Effector memory CD8-positive, alpha-beta T cell (primary cell): ENCODE results near the gene ZNF134.

Source experiments
- ATAC-seq: fragments of 150-1000 bp; cut with Tn5 transposase; replicated peaks from 2 replicates; pipeline ENCODE4 v1.10.0; 2021; ENCODE audit warnings: mild to moderate bottlenecking, moderate library complexity
- DNase-seq, 3 experiments: peaks; one replicate each; pipeline ENCODE4 v3.0.0; 2021
- H3K27ac Mint-ChIP-seq, 2 donors: one replicate each; pipeline ENCODE4 v1.8.0; 2022; ENCODE audit warnings: mild to moderate bottlenecking in 2 of 2, mixed read lengths in 2 of 2, moderate library complexity in 2 of 2
- H3K27me3 Mint-ChIP-seq, 2 donors: one replicate each; pipeline ENCODE4 v1.8.0; 2022; ENCODE audit warnings: mixed read lengths in 2 of 2
- H3K36me3 Mint-ChIP-seq: one replicate; pipeline ENCODE4 v1.8.0; 2022; ENCODE audit warnings: mild to moderate bottlenecking, moderate library complexity, mixed read lengths; ENCODE audit not compliant: insufficient read depth
- H3K4me1 Mint-ChIP-seq, 2 donors: one replicate each; pipeline ENCODE4 v1.8.0; 2022; ENCODE audit warnings: low read depth in 2 of 2, mixed read lengths in 2 of 2
- H3K4me3 Mint-ChIP-seq, 2 donors: one replicate each; pipeline ENCODE4 v1.8.0; 2022; ENCODE audit warnings: mild to moderate bottlenecking in 2 of 2, mixed read lengths in 2 of 2, moderate library complexity in 2 of 2
- H3K9me3 Mint-ChIP-seq, 2 donors: one replicate each; pipeline ENCODE4 v1.8.0; 2022; ENCODE audit warnings: mixed read lengths in 2 of 2

ZNF134 gene

GRCh38 chr19:57606931-57607330 lies 7.1 kb upstream of the ZNF134 start:
- Mint-ChIP-seq H3K27me3 (no peaks in the 10 kb centered on the region), H3K4me3 (no peak overlapping the region), H3K9me3 (peaks cover 20 to 33% of the 10 kb centered on the region in 2 donors), H3K36me3 (no peaks in the 10 kb centered on the region), H3K4me1 (no peaks in the 10 kb centered on the region), H3K27ac (no peak overlapping the region)
- ATAC-seq: no peak
- DNase-seq: no peak

- no peaks in the 10 kb centered on the region for H3K27me3 Mint-ChIP-seq
- H3K4me1 Mint-ChIP-seq: peaks cover 15 to 18% of the 10 kb centered on the region in 2 donors
- H3K9me3 Mint-ChIP-seq: peaks cover 12 to 26% of the 10 kb centered on the region in 2 donors
- no peak for DNase-seq
- peaks cover 19% of the 10 kb centered on the region for H3K36me3 Mint-ChIP-seq
- no peak for ATAC-seq
- H3K27ac Mint-ChIP-seq: no peak overlapping the region
- H3K4me3 Mint-ChIP-seq: no peak overlapping the region
Measured at GRCh38 chr19:57611113-57611512, 2.9 kb upstream of the ZNF134 start.

DNA sequence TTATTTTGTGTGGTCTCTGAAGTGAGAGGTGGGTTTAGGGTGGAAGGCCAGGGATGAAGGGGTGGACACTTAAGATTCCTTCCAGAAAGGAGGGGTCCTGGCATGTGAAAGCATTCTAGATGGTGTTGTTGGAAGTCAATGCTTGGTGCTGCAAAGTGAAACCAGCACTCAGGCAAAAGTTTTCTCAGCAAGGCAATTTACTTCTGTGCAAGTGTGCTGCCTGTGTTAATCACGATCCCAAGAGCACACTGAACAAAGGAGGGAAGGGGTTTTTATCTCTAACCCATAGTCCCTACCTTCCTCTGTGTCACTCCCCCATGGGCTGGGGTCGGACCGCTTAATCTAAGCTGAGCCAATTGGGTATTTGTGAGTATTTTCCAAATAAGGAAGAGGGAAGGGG lies 1.3 kb downstream of the ZNF134 start:
- peaks cover 21 to 31% of the 10 kb centered on the region in 2 donors for H3K4me1 Mint-ChIP-seq
- H3K4me3 Mint-ChIP-seq: peak overlapping the region; percentile 89 to 93
- H3K27me3 Mint-ChIP-seq: no peaks in the 10 kb centered on the region
- peaks cover 35 to 62% of the 10 kb centered on the region in 2 donors for H3K9me3 Mint-ChIP-seq
- DNase-seq (no peak), ATAC-seq (no peak)
- H3K27ac Mint-ChIP-seq: peak overlapping the region; percentile 53 to 89
- peaks cover 43% of the 10 kb centered on the region for H3K36me3 Mint-ChIP-seq

DNA sequence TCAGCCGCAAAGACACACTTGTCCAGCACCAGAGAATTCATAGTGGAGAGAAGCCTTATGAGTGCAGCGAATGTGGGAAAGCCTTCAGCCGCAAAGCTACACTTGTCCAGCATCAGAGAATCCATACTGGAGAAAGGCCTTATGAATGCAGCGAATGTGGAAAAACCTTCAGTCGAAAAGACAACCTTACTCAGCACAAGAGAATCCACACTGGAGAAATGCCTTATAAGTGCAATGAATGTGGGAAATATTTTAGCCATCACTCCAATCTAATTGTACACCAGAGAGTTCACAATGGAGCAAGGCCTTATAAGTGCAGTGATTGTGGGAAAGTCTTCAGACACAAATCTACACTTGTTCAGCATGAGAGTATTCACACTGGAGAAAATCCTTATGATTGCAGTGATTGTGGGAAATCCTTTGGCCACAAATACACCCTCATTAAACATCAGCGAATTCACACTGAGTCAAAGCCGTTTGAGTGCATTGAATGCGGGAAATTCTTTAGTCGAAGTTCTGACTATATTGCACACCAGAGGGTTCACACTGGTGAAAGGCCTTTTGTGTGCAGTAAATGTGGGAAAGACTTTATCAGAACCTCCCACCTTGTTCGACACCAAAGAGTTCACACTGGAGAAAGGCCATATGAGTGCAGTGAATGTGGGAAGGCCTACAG lies 6.8 kb downstream of the ZNF134 start:
- peaks cover 24 to 40% of the 10 kb centered on the region in 2 donors for H3K9me3 Mint-ChIP-seq
- no peaks in the 10 kb centered on the region for H3K27me3 Mint-ChIP-seq
- H3K4me3 Mint-ChIP-seq: no peak overlapping the region
- no peak for DNase-seq
- H3K27ac Mint-ChIP-seq: no peak overlapping the region
- ATAC-seq: no peak
- H3K4me1 Mint-ChIP-seq: peaks cover 6 to 15% of the 10 kb centered on the region in 2 donors
- H3K36me3 Mint-ChIP-seq: peaks cover 39% of the 10 kb centered on the region

GRCh38 chr19:57623091-57623490 lies 9.0 kb downstream of the ZNF134 start:
- no peak for ATAC-seq
- no peaks in the 10 kb centered on the region for H3K4me1 Mint-ChIP-seq
- H3K4me3 Mint-ChIP-seq: no peak overlapping the region
- peaks cover 12 to 24% of the 10 kb centered on the region in 2 donors for H3K9me3 Mint-ChIP-seq
- DNase-seq: no peak
- peaks cover 29% of the 10 kb centered on the region for H3K36me3 Mint-ChIP-seq
- H3K27ac Mint-ChIP-seq: no peak overlapping the region
- H3K27me3 Mint-ChIP-seq: no peaks in the 10 kb centered on the region

DNA sequence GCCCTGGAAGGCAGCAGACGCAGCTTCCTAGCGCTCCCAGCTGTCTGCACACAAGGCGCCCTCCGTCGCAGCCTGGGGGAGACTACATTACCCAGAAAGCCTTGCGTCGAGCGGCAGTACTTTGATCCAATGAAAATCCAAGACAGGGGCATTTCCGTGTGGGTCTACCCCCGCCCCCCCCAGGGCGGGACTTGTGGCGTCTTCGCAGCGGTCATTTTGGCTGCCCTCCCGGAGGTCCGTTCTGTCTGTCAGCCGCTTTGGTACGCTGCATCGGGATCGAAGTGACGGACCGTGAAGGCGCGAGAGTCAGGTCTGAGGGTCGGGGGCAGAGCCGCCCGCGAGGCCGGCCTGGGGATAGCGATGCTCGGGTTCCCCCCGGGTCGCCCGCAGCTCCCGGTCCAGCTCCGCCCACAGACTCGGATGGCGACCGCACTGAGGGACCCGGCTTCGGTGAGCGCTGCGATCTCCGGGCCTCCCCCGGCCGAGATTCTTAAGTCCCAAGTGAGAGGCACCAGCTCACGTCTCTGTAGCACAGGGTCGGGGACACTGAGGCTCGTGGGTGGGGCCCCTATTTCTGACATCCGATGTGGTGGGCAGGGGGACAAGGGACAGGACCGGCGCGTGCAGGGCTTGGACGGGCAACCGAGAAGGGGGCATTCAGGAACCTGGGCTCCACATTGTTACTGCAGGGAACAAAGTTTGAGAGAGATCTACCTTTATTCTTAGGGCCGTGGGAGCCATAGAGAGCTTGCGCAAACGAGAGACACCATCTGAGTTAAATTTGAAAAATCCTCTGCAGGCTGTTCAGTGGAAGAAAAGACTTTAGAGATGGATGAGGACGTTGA lies 19.2 kb downstream of the ZNF134 start, which contains the start of gene ZNF211:
Gene ZNF211 (plus strand): TSS at position 182 of the 845 bp plus-strand sequence. CDS start 179 bp downstream, at position 361.
- DNase-seq: peak; percentile 81 to 87 (median 83)
- H3K27ac Mint-ChIP-seq: peak within 1 kb of the TSS; percentile 90 to 97
- peak within 1 kb of the TSS; percentile 92 to 95 for H3K4me3 Mint-ChIP-seq
- peaks cover 31% of the 10 kb centered on the region for H3K36me3 Mint-ChIP-seq
- peaks cover 8 to 11% of the 10 kb centered on the region in 2 donors for H3K9me3 Mint-ChIP-seq
- H3K27me3 Mint-ChIP-seq: no peaks in the 10 kb centered on the region
- H3K4me1 Mint-ChIP-seq: peaks cover 18 to 23% of the 10 kb centered on the region in 2 donors
- peak; percentile 100 for ATAC-seq

DNA sequence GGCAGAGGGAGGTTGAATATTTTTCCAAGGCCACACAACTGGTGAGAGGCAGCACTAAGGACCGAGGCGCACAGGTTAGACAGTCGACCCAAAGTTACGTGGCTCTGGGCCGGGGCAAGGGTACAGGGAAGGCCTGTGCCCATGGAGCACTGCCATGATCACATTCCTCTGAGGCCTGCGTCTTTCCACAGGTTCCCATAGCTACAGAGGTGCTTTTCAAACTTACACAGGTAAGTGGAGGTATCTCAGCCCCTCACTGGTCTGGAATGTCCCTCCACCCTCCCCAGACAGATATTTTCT lies 19.7 kb downstream of the ZNF134 start:
- peaks cover 8 to 16% of the 10 kb centered on the region in 2 donors for H3K9me3 Mint-ChIP-seq
- peak overlapping the region; percentile 92 to 95 for H3K4me3 Mint-ChIP-seq
- ATAC-seq: no peak
- H3K4me1 Mint-ChIP-seq: peaks cover 18 to 23% of the 10 kb centered on the region in 2 donors
- peak overlapping the region; percentile 90 to 97 for H3K27ac Mint-ChIP-seq
- peaks cover 35% of the 10 kb centered on the region for H3K36me3 Mint-ChIP-seq
- H3K27me3 Mint-ChIP-seq: no peaks in the 10 kb centered on the region
- DNase-seq: no peak

DNA sequence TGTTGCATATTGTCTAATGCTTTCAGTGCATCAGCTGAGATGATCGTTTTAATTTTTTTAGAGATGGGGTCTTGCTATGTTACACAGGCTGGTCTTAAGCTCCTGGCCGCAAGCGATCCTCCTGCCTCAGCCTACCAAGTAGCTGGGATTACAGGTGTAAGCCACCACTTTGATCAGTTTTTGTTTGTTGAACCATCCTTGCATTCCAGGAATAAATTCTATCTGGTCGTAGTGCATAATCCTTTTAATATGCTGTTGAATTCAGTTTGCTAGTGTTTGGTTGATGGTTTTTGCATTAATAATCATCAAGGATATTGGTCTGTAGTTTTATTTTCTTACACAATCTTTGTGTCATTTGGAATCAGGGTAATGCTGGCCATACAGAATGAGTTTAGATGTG lies 23.3 kb downstream of the ZNF134 start:
- peaks cover 59% of the 10 kb centered on the region for H3K36me3 Mint-ChIP-seq

DNA sequence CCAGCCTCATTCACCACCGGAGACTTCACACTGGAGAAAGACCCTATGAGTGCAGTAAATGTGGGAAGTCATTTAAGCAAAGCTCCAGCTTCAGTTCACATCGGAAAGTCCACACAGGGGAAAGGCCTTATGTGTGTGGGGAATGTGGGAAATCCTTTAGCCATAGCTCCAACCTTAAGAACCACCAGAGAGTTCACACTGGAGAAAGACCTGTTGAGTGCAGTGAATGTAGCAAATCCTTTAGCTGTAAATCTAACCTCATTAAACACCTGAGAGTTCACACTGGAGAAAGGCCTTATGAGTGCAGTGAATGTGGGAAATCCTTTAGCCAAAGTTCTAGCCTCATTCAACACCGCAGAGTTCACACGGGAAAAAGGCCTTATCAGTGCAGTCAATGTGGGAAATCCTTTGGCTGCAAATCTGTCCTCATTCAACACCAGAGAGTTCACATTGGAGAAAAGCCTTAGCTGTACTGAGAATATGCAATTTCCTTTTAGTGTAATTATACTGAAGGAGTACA lies 27.7 kb downstream of the ZNF134 start:
- H3K36me3 Mint-ChIP-seq: peaks cover 40% of the 10 kb centered on the region
- H3K9me3 Mint-ChIP-seq: peaks cover 10 to 25% of the 10 kb centered on the region in 2 donors
- no peak overlapping the region for H3K27ac Mint-ChIP-seq
- no peaks in the 10 kb centered on the region for H3K27me3 Mint-ChIP-seq
- no peaks in the 10 kb centered on the region for H3K4me1 Mint-ChIP-seq
- ATAC-seq (no peak), DNase-seq (no peak)
- no peak overlapping the region for H3K4me3 Mint-ChIP-seq

More for the DNA sequence above, 23.3 kb downstream of the ZNF134 start:
- DNase-seq (no peak), ATAC-seq (no peak)
- H3K27ac Mint-ChIP-seq: no peak overlapping the region
- H3K27me3 Mint-ChIP-seq: no peaks in the 10 kb centered on the region
- H3K9me3 Mint-ChIP-seq: peaks cover 10 to 25% of the 10 kb centered on the region in 2 donors
- H3K4me1 Mint-ChIP-seq: peaks cover 18 to 23% of the 10 kb centered on the region in 2 donors
- H3K4me3 Mint-ChIP-seq: no peak overlapping the region

DNA sequence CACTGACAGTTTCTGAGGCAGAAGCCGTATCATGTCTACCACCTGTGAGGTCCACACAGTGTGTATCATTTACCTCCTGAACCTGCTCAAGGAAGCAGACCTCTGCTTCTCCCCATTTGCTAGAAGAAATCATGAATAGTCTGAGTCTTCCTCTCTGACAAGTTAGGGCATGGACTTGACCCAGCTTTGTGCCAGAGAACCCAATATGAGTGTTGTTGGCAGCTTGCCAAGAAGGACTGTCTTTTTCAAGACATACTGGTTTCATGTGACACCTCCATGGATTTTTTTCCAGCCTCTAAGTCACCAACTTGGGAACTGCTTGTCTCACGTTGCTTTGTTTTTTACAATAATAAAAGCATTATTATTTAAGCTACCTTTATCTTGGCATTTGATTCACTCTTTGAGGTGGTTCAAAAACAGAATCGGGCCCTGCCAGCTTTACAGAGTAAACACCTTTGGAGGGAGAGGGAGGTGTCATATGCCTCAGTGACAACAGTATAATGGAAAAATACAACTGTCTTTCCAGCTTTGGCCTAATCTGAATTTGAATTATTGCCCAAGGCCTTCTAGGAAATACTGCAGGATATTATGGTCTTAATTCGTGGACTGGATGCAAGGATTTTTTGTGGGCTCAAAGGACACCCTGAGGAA lies 28.5 kb downstream of the ZNF134 start:
- Mint-ChIP-seq H3K27me3 (no peaks in the 10 kb centered on the region), H3K4me3 (no peak overlapping the region), H3K27ac (no peak overlapping the region), H3K36me3 (peaks cover 38% of the 10 kb centered on the region), H3K9me3 (peaks cover 8 to 25% of the 10 kb centered on the region in 2 donors), H3K4me1 (no peaks in the 10 kb centered on the region)
- ATAC-seq (no peak), DNase-seq (no peak)

- Mint-ChIP-seq H3K36me3 (peaks cover 29% of the 10 kb centered on the region), H3K27ac (no peak overlapping the region), H3K4me1 (no peaks in the 10 kb centered on the region), H3K9me3 (peaks cover 8 to 17% of the 10 kb centered on the region in 2 donors), H3K4me3 (no peak overlapping the region), H3K27me3 (no peaks in the 10 kb centered on the region)
- ATAC-seq (no peak), DNase-seq (no peak)
Measured at GRCh38 chr19:57643734-57644133, 29.7 kb downstream of the ZNF134 start.

GRCh38 chr19:57648331-57649003 lies 34.4 kb downstream of the ZNF134 start:
- Mint-ChIP-seq H3K9me3 (peaks cover 16 to 18% of the 10 kb centered on the region in 2 donors), H3K27ac (no peak overlapping the region), H3K27me3 (peaks cover 17 to 18% of the 10 kb centered on the region in 2 donors), H3K4me3 (no peak overlapping the region), H3K36me3 (peaks cover 4% of the 10 kb centered on the region), H3K4me1 (peaks cover 4 to 8% of the 10 kb centered on the region in 2 donors)
- DNase-seq (no peak), ATAC-seq (no peak)

- peaks cover 33 to 48% of the 10 kb centered on the region in 2 donors for H3K9me3 Mint-ChIP-seq
- no peaks in the 10 kb centered on the region for H3K36me3 Mint-ChIP-seq
- no peak for DNase-seq
- peak overlapping the region in 1 of 2 donors; percentile 23 for H3K4me3 Mint-ChIP-seq
- H3K27me3 Mint-ChIP-seq: peaks cover 43 to 49% of the 10 kb centered on the region in 2 donors
- no peak overlapping the region for H3K27ac Mint-ChIP-seq
- ATAC-seq: no peak
- peaks cover 4 to 8% of the 10 kb centered on the region in 2 donors for H3K4me1 Mint-ChIP-seq
Measured at GRCh38 chr19:57651654-57651996, 37.6 kb downstream of the ZNF134 start.
